Caco-2 (cell line): ENCODE data around the gene MED13L. TPM values are rescaled to one million over a fixed set of nuclear protein-coding genes. Genes with fewer than 3 reads are reported as not detected.

Experiments used
- BruUV-seq: library from RNA; stranded (reverse); fragments of 400-500 nt; replicated peaks from 2 replicates; lab custom pipeline; 2021; lab: Mats Ljungman, UMichigan
- CTCF ChIA-PET: fragments of 300-600 bp; sonication (Branson Sonifier 250); formaldehyde crosslinking; loops from one replicate; lab custom pipeline; 2022; ENCODE audit warnings: antibody characterized with exemption; lab: Charles Lee
- POLR2A ChIA-PET: fragments of 300-600 bp; sonication (Branson Sonifier 250); formaldehyde crosslinking; loops from one replicate; lab custom pipeline; 2022; ENCODE audit warnings: antibody characterized with exemption; lab: Charles Lee
- DNase-seq, 2 experiments: peaks; one replicate each; pipeline versions ENCODE4 v3.0.0 to v3.0.0-alpha.2; 2020 to 2022
- H3K27me3 ChIP-seq: replicated peaks from 2 replicates; pipeline ENCODE4 v1.6.0; 2011; ENCODE audit warnings: low read length; ENCODE audit not compliant: control insufficient read depth, insufficient read depth
- H3K36me3 ChIP-seq: 2 replicates; pipeline ENCODE4 v1.5.1; 2011; ENCODE audit warnings: low read length; ENCODE audit not compliant: control insufficient read depth, insufficient read depth
- H3K4me1 ChIP-seq: fragments of 250-450 bp; sonication (Bioruptor Pico); 2 replicates; pipeline ENCODE4 v1.5.1; 2020; ENCODE audit warnings: mild to moderate bottlenecking
- H3K4me3 ChIP-seq: 2 replicates; pipeline ENCODE4 v1.5.1; 2011; ENCODE audit warnings: low read depth, mild to moderate bottlenecking, control low read depth, low read length
- H3K9me3 ChIP-seq: fragments of 250-450 bp; sonication (Bioruptor Pico); 2 replicates; pipeline ENCODE4 v1.5.1; 2020; ENCODE audit warnings: mild to moderate bottlenecking, moderate library complexity
- H3K27ac Mint-ChIP-seq: one replicate; pipeline ENCODE4 v1.8.0; 2022; ENCODE audit warnings: mixed read lengths; ENCODE audit not compliant: unreplicated experiment
- H3K27me3 Mint-ChIP-seq: one replicate; pipeline ENCODE4 v1.8.0; 2022; ENCODE audit warnings: mixed read lengths; ENCODE audit not compliant: insufficient read depth, unreplicated experiment
- H3K36me3 Mint-ChIP-seq: one replicate; pipeline ENCODE4 v1.8.0; 2022; ENCODE audit warnings: mild to moderate bottlenecking, mixed read lengths; ENCODE audit not compliant: insufficient read depth, unreplicated experiment
- H3K4me1 Mint-ChIP-seq: one replicate; pipeline ENCODE4 v1.8.0; 2022; ENCODE audit warnings: low read depth, mixed read lengths; ENCODE audit not compliant: unreplicated experiment
- H3K4me3 Mint-ChIP-seq: one replicate; pipeline ENCODE4 v1.8.0; 2022; ENCODE audit warnings: mild to moderate bottlenecking, moderate library complexity, mixed read lengths; ENCODE audit not compliant: unreplicated experiment
- H3K9me3 Mint-ChIP-seq: one replicate; pipeline ENCODE4 v1.8.0; 2022; ENCODE audit warnings: mixed read lengths; ENCODE audit not compliant: unreplicated experiment
- CTCF ChIP-seq, 2 experiments: fragments of 200-600 bp in 1 of 2; IDR thresholded peaks; 1 replicate in 1 of 2; 2 replicates in 1 of 2; pipeline versions ENCODE4 v1.5.1 to v1.8.0; 2011 to 2022; ENCODE audit warnings: antibody characterized with exemption in 1 of 2, control low read depth in 1 of 2, inconsistent platforms in 1 of 2, low read depth in 1 of 2, low read length in 1 of 2, mild to moderate bottlenecking in 1 of 2, moderate library complexity in 1 of 2; ENCODE audit not compliant: insufficient read depth in 1 of 2, severe bottlenecking in 1 of 2, unreplicated experiment in 1 of 2
- intact Hi-C: fragments of 100-400 bp; cut with micrococcal nuclease; formaldehyde crosslinking; loops from one replicate; pipeline ENCODE4 v1.10.0; 2022; ENCODE audit not compliant: unreplicated experiment
- total RNA-seq: library from RNA; stranded (reverse); gene quantifications from 2 replicates; pipeline ENCODE4 v1.2.3, GENCODE V29; 2022

Gene MED13L
- total RNA-seq, 1 experiment from 2014 or later, result 160 TPM

DNA sequence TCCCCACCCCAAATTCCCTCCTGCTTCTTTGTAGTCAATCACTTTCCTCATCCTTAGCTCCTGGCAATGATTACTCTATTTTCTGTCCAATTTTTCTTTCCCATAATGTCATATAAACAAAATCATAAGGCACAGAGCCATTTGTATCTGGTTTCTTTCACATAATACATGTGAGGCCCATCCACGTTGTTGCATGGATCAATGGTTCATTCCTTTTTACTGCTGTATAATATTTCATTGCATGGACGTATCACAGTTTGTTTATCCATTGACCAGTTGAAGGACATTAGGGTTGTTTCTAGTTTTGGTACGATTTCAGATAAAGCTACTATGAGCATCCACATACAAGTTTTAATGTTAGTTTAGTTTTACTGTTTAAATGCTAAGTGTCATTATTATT is 13.7 kb upstream of the MED13L start:
- Histone ChIP-seq H3K4me1 (peaks cover 17% of the 10 kb centered on the region), H3K36me3 (no peaks in the 10 kb centered on the region), H3K4me3 (no peak overlapping the region), H3K9me3 (no peaks in the 10 kb centered on the region), H3K27me3 (no peaks in the 10 kb centered on the region)
- no peaks in the 10 kb centered on the region for H3K27me3 Mint-ChIP-seq
- peaks cover 24% of the 10 kb centered on the region for H3K4me1 Mint-ChIP-seq
- TF ChIP-seq CTCF (IDR thresholded peaks at IDR 0.05; ENCODE audit: insufficient read depth in 1 of 2, low read depth in 1 of 2, low read length in 1 of 2, severe bottlenecking in 1 of 2, unreplicated experiment in 1 of 2), result no peak
- no peak overlapping the region for H3K4me3 Mint-ChIP-seq
- no peak overlapping the region for H3K27ac Mint-ChIP-seq
- intact Hi-C loops, result loop anchor here (5.0 kb wide), 1 partner anchor 131 kb away; no protein-coding TSS in a partner anchor
- no TSS peak for BruUV-seq
- POLR2A ChIA-PET, result no interaction called here
- no peak for DNase-seq
- H3K9me3 Mint-ChIP-seq, result peaks cover 10% of the 10 kb centered on the region
- no peaks in the 10 kb centered on the region for H3K36me3 Mint-ChIP-seq
- CTCF ChIA-PET, result no interaction called here

GRCh38 chr12:116288735-116289134 is 11.2 kb upstream of the MED13L start:
- ChIA-PET POLR2A (no interaction called here), CTCF (no interaction called here)
- H3K27me3 Mint-ChIP-seq, result no peaks in the 10 kb centered on the region
- no peaks in the 10 kb centered on the region for H3K9me3 Mint-ChIP-seq
- TF ChIP-seq CTCF (IDR thresholded peaks at IDR 0.05; ENCODE audit: insufficient read depth in 1 of 2, low read depth in 1 of 2, low read length in 1 of 2, severe bottlenecking in 1 of 2, unreplicated experiment in 1 of 2), result no peak
- H3K9me3 ChIP-seq, result no peaks in the 10 kb centered on the region
- BruUV-seq, result no TSS peak
- H3K4me3 ChIP-seq, result no peak overlapping the region
- no peak for DNase-seq
- H3K36me3 ChIP-seq, result no peaks in the 10 kb centered on the region
- H3K4me1 Mint-ChIP-seq, result peaks cover 17% of the 10 kb centered on the region
- peaks cover 7% of the 10 kb centered on the region; the same call in 1 of the 2 replicates for H3K4me1 ChIP-seq
- no peaks in the 10 kb centered on the region for H3K27me3 ChIP-seq
- no peak overlapping the region for H3K4me3 Mint-ChIP-seq
- H3K27ac Mint-ChIP-seq, result no peak overlapping the region
- intact Hi-C loops, result no loop called here
- no peaks in the 10 kb centered on the region for H3K36me3 Mint-ChIP-seq

DNA sequence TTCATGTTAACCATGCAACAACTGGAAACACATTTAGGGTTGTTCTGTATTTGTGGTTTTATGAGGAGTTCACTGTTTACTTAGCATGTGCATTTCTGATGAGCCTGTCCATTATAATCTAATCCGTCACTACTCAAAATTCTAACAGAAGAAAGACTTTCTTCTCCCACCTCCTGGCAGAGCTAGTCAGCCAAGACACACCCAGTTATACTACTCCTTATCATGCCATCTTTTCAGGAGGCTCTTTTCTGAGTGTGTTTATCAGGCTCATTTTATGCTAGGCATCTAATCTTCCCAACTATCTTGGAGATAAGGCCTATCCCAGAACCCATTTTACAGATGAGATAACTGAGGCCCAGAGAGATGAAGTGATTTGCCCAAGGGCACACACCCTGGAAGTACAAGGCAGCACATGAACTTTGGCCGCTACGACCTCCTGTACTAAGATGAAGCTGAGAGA is 10.4 kb upstream of the MED13L start:
- CTCF ChIA-PET, result no interaction called here
- Histone ChIP-seq H3K27me3 (no peaks in the 10 kb centered on the region), H3K36me3 (no peaks in the 10 kb centered on the region), H3K4me3 (no peak overlapping the region), H3K4me1 (peaks cover 11% of the 10 kb centered on the region; the same call in 1 of the 2 replicates), H3K9me3 (no peaks in the 10 kb centered on the region)
- no peak overlapping the region for H3K27ac Mint-ChIP-seq
- H3K4me3 Mint-ChIP-seq, result no peak overlapping the region
- TF ChIP-seq CTCF (IDR thresholded peaks at IDR 0.05; ENCODE audit: insufficient read depth in 1 of 2, low read depth in 1 of 2, low read length in 1 of 2, severe bottlenecking in 1 of 2, unreplicated experiment in 1 of 2), result no peak
- H3K4me1 Mint-ChIP-seq, result peaks cover 17% of the 10 kb centered on the region
- no TSS peak for BruUV-seq
- no peak for DNase-seq
- POLR2A ChIA-PET, result no interaction called here
- no peaks in the 10 kb centered on the region for H3K9me3 Mint-ChIP-seq
- intact Hi-C loops, result no loop called here
- no peaks in the 10 kb centered on the region for H3K27me3 Mint-ChIP-seq
- H3K36me3 Mint-ChIP-seq, result no peaks in the 10 kb centered on the region
